Trophoblast cell (in vitro differentiated cells and primary cell): ENCODE measurements around the gene SHANK1.

Source experiments
- DNase-seq, 2 donors: peaks; one replicate each; pipeline ENCODE4 v3.0.0-alpha.2; 2016
- H2AFZ ChIP-seq: 2 replicates; pipeline ENCODE4 v1.6.1; 2013; ENCODE audit warnings: low read length, moderate library complexity, mild to moderate bottlenecking; ENCODE audit not compliant: insufficient read depth, poor library complexity
- H2AK5ac ChIP-seq: 2 replicates; pipeline ENCODE4 v1.6.1; 2013; ENCODE audit warnings: mild to moderate bottlenecking, low read length
- H2BK120ac ChIP-seq: 2 replicates; pipeline ENCODE4 v1.6.1; 2013; ENCODE audit warnings: low read length, mild to moderate bottlenecking, moderate library complexity; ENCODE audit not compliant: insufficient read depth, poor library complexity
- H2BK12ac ChIP-seq: 2 replicates; pipeline ENCODE4 v1.6.1; 2013; ENCODE audit warnings: mild to moderate bottlenecking, low read length, moderate library complexity
- H2BK5ac ChIP-seq: 2 replicates; pipeline ENCODE4 v1.6.1; 2013; ENCODE audit warnings: low read length, low read depth, moderate library complexity, mild to moderate bottlenecking; ENCODE audit not compliant: poor library complexity
- H3K14ac ChIP-seq: 2 replicates; pipeline ENCODE4 v1.6.1; 2013; ENCODE audit warnings: mild to moderate bottlenecking, low read length
- H3K18ac ChIP-seq: 2 replicates; pipeline ENCODE4 v1.6.1; 2013; ENCODE audit warnings: mild to moderate bottlenecking, low read length
- H3K23ac ChIP-seq: 2 replicates; pipeline ENCODE4 v1.6.1; 2013; ENCODE audit warnings: low read length
- H3K27ac ChIP-seq: 2 replicates; pipeline ENCODE4 v1.5.1; 2013; ENCODE audit warnings: low read depth, mild to moderate bottlenecking, inconsistent platforms, low read length, moderate library complexity
- H3K27me3 ChIP-seq: 2 replicates; pipeline ENCODE4 v1.6.1; 2013; ENCODE audit warnings: inconsistent platforms, mild to moderate bottlenecking, low read length, moderate library complexity; ENCODE audit not compliant: insufficient read depth
- H3K36me3 ChIP-seq, 2 experiments: 1 replicate in 1 of 2; 2 replicates in 1 of 2; pipeline ENCODE4 v1.6.1; 2013; ENCODE audit warnings: low read length in 2 of 2, mild to moderate bottlenecking in 2 of 2, moderate library complexity in 1 of 2; ENCODE audit not compliant: insufficient read depth in 2 of 2, control insufficient read depth in 1 of 2
- H3K4ac ChIP-seq: 2 replicates; pipeline ENCODE4 v1.6.1; 2013; ENCODE audit warnings: low read depth, mild to moderate bottlenecking, low read length, moderate library complexity
- H3K4me1 ChIP-seq, 2 experiments: 1 replicate in 1 of 2; 2 replicates in 1 of 2; pipeline ENCODE4 v1.6.1; 2013; ENCODE audit warnings: low read length in 2 of 2, mild to moderate bottlenecking in 2 of 2, moderate library complexity in 1 of 2; ENCODE audit not compliant: insufficient read depth in 2 of 2, control insufficient read depth in 1 of 2
- H3K4me2 ChIP-seq: 2 replicates; pipeline ENCODE4 v1.6.1; 2013; ENCODE audit warnings: inconsistent platforms, mild to moderate bottlenecking, low read length, moderate library complexity
- H3K4me3 ChIP-seq: 2 replicates; pipeline ENCODE4 v1.5.1; 2013; ENCODE audit warnings: mild to moderate bottlenecking, low read depth, low read length, inconsistent platforms
- H3K79me1 ChIP-seq: one replicate; pipeline ENCODE4 v1.6.1; 2013; ENCODE audit warnings: low read length
- H3K79me2 ChIP-seq: 2 replicates; pipeline ENCODE4 v1.6.1; 2013; ENCODE audit warnings: low read length, mild to moderate bottlenecking; ENCODE audit not compliant: control insufficient read depth, insufficient read depth, poor library complexity
- H3K9ac ChIP-seq: 2 replicates; pipeline ENCODE4 v1.6.1; 2013; ENCODE audit warnings: mild to moderate bottlenecking, low read length
- H3K9me3 ChIP-seq: 2 replicates; pipeline ENCODE4 v1.6.1; 2013; ENCODE audit warnings: low read depth, mild to moderate bottlenecking, control low read depth, inconsistent platforms, low read length; ENCODE audit not compliant: insufficient read depth
- H4K12ac ChIP-seq: 2 replicates; pipeline ENCODE4 v1.6.1; 2013; ENCODE audit warnings: low read depth, mild to moderate bottlenecking, low read length, moderate library complexity
- H4K8ac ChIP-seq: 2 replicates; pipeline ENCODE4 v1.6.1; 2013; ENCODE audit warnings: low read depth, mild to moderate bottlenecking, low read length, moderate library complexity
- H4K91ac ChIP-seq: one replicate; pipeline ENCODE4 v1.6.1; 2013; ENCODE audit warnings: low read depth, mild to moderate bottlenecking, low read length, moderate library complexity
- WGBS: extraction: QIAGEN DNeasy Blood & Tissue Kit; methylation state at CpG from one replicate; pipeline ENCODE4 v1.1.7; 2013; ENCODE audit warnings: missing lambda C conversion rate; ENCODE audit not compliant: insufficient read length, insufficient coverage; ENCODE audit errors: extremely low coverage; 5-methylcytosine and 5-hydroxymethylcytosine counted together

SHANK1 gene

GRCh38 chr19:50717026-50717723, 2.4 kb downstream of the SHANK1 start:
- H2AFZ ChIP-seq, result no peak overlapping the region
- DNase-seq, result no peak
- H2AK5ac ChIP-seq, result no peak overlapping the region
- H4K8ac ChIP-seq, result no peak overlapping the region
- no peaks in the 10 kb centered on the region for H3K79me1 ChIP-seq
- H3K4me2 ChIP-seq, result no peak overlapping the region
- no peaks in the 10 kb centered on the region for H3K79me2 ChIP-seq
- no peak overlapping the region for H3K23ac ChIP-seq
- H3K9me3 ChIP-seq, result peaks cover 8% of the 10 kb centered on the region
- H3K27me3 ChIP-seq, result peaks cover 24% of the 10 kb centered on the region
- H2BK12ac ChIP-seq, result no peak overlapping the region
- H3K14ac ChIP-seq, result no peak overlapping the region
- no peak overlapping the region for H4K12ac ChIP-seq
- no peak overlapping the region for H3K4me3 ChIP-seq
- no peak overlapping the region for H3K27ac ChIP-seq
- H3K18ac ChIP-seq, result no peak overlapping the region
- no peak overlapping the region for H3K4ac ChIP-seq
- H3K4me1 ChIP-seq, result peaks cover 0 to 2% of the 10 kb centered on the region in 2 experiments
- no peaks in the 10 kb centered on the region for H3K36me3 ChIP-seq
- WGBS, result no CpG with 5 or more reads among the region's 23 CpGs
- H4K91ac ChIP-seq, result no peak overlapping the region
- H2BK120ac ChIP-seq, result no peak overlapping the region
- H3K9ac ChIP-seq, result no peak overlapping the region
- H2BK5ac ChIP-seq, result no peak overlapping the region

- Histone ChIP-seq H3K9ac (no peak overlapping the region), H3K14ac (no peak overlapping the region), H3K4me3 (no peak overlapping the region), H2AK5ac (no peak overlapping the region), H3K27ac (no peak overlapping the region), H3K79me1 (no peaks in the 10 kb centered on the region), H3K4me1 (peaks cover 0 to 2% of the 10 kb centered on the region in 2 experiments), H2BK5ac (no peak overlapping the region), H3K18ac (no peak overlapping the region), H3K4ac (no peak overlapping the region), H4K12ac (no peak overlapping the region), H4K8ac (no peak overlapping the region), H3K36me3 (no peaks in the 10 kb centered on the region), H3K9me3 (peaks cover 8% of the 10 kb centered on the region), H4K91ac (no peak overlapping the region), H2BK120ac (no peak overlapping the region), H3K27me3 (peaks cover 24% of the 10 kb centered on the region), H3K79me2 (no peaks in the 10 kb centered on the region), H3K23ac (no peak overlapping the region), H2AFZ (no peak overlapping the region), H3K4me2 (no peak overlapping the region), H2BK12ac (no peak overlapping the region)
- no peak for DNase-seq
- no CpG with 5 or more reads among the region's 39 CpGs for WGBS
Measured at GRCh38 chr19:50716178-50717025, 3.2 kb downstream of the SHANK1 start.

- H2BK120ac ChIP-seq, result no peak overlapping the region
- no peak overlapping the region for H2AFZ ChIP-seq
Measured at GRCh38 chr19:50713556-50714236, 5.9 kb downstream of the SHANK1 start.

GRCh38 chr19:50712833-50713232, 6.8 kb downstream of the SHANK1 start:
- Histone ChIP-seq H4K12ac (no peak overlapping the region), H3K4me1 (peaks cover 0 to under 1% of the 10 kb centered on the region in 2 experiments)
- WGBS, result no CpG with 5 or more reads among the region's 6 CpGs

More at GRCh38 chr19:50713556-50714236, 5.9 kb downstream of the SHANK1 start:
- Histone ChIP-seq H3K27me3 (peaks cover 11% of the 10 kb centered on the region), H3K23ac (no peak overlapping the region), H3K4me1 (peaks cover 0 to 2% of the 10 kb centered on the region in 2 experiments), H3K36me3 (no peaks in the 10 kb centered on the region), H3K79me1 (no peaks in the 10 kb centered on the region), H3K14ac (no peak overlapping the region), H4K8ac (no peak overlapping the region), H2AK5ac (no peak overlapping the region), H3K18ac (no peak overlapping the region), H3K79me2 (no peaks in the 10 kb centered on the region), H4K12ac (no peak overlapping the region), H3K27ac (no peak overlapping the region), H3K4me2 (no peak overlapping the region), H2BK12ac (no peak overlapping the region), H3K9ac (no peak overlapping the region), H2BK5ac (no peak overlapping the region), H3K4me3 (no peak overlapping the region), H4K91ac (no peak overlapping the region), H3K9me3 (peaks cover 3% of the 10 kb centered on the region), H3K4ac (no peak overlapping the region)
- WGBS, result no CpG with 5 or more reads among the region's 22 CpGs
- DNase-seq, result no peak

More at GRCh38 chr19:50712833-50713232, 6.8 kb downstream of the SHANK1 start:
- Histone ChIP-seq H2BK12ac (no peak overlapping the region), H3K79me1 (no peaks in the 10 kb centered on the region), H2BK120ac (no peak overlapping the region), H3K14ac (no peak overlapping the region), H3K4ac (no peak overlapping the region), H2BK5ac (no peak overlapping the region), H3K27ac (no peak overlapping the region), H2AFZ (no peak overlapping the region), H2AK5ac (no peak overlapping the region), H3K79me2 (no peaks in the 10 kb centered on the region), H4K91ac (no peak overlapping the region), H3K27me3 (peaks cover 4% of the 10 kb centered on the region), H3K9me3 (peaks cover 3% of the 10 kb centered on the region), H3K18ac (no peak overlapping the region), H3K4me3 (no peak overlapping the region), H4K8ac (no peak overlapping the region), H3K23ac (no peak overlapping the region), H3K9ac (no peak overlapping the region), H3K4me2 (no peak overlapping the region), H3K36me3 (no peaks in the 10 kb centered on the region)
- DNase-seq, result no peak
